BLaER1 treated with 17β-estradiol and CSF1 and Interleukin-3, amounts not matched to agents 10 nM and 100 nM (cell line): Measurements from ENCODE around the gene CDR2L.

Experiments used
- H3K27ac ChIP-seq, 11 experiments: shearing (Covaris generic); formaldehyde crosslinking; 2 replicates each; pipeline ENCODE4 v1.8.1; 2022
- H3K27me3 ChIP-seq, 11 experiments: shearing (Covaris generic); formaldehyde crosslinking; 2 replicates each; pipeline ENCODE4 v1.8.1; 2022
- H3K36me3 ChIP-seq, 11 experiments: shearing (Covaris generic); formaldehyde crosslinking; 2 replicates each; pipeline ENCODE4 v1.8.1; 2022
- H3K4me1 ChIP-seq, 10 experiments: shearing (Covaris generic); formaldehyde crosslinking; 2 replicates each; pipeline ENCODE4 v1.8.1; 2022
- H3K4me2 ChIP-seq, 11 experiments: shearing (Covaris generic); formaldehyde crosslinking; 2 replicates each; pipeline ENCODE4 v1.8.1; 2022
- H3K4me3 ChIP-seq, 10 experiments: shearing (Covaris generic); formaldehyde crosslinking; 2 replicates each; pipeline ENCODE4 v1.8.1; 2022
- H3K9ac ChIP-seq, 11 experiments: shearing (Covaris generic); formaldehyde crosslinking; 2 replicates each; pipeline ENCODE4 v1.8.1; 2022
- H3K9me3 ChIP-seq, 11 experiments: shearing (Covaris generic); formaldehyde crosslinking; replicated peaks in 1 of 11; 2 replicates each; pipeline ENCODE4 v1.8.1; 2022
- H4K20me1 ChIP-seq, 11 experiments: shearing (Covaris generic); formaldehyde crosslinking; 2 replicates each; pipeline ENCODE4 v1.8.1; 2022
- Cebpa-rat ChIP-seq, 11 experiments: shearing (Covaris generic); IDR thresholded peaks; 2 replicates each; pipeline ENCODE4 v1.8.1; 2022

The CDR2L gene

DNA sequence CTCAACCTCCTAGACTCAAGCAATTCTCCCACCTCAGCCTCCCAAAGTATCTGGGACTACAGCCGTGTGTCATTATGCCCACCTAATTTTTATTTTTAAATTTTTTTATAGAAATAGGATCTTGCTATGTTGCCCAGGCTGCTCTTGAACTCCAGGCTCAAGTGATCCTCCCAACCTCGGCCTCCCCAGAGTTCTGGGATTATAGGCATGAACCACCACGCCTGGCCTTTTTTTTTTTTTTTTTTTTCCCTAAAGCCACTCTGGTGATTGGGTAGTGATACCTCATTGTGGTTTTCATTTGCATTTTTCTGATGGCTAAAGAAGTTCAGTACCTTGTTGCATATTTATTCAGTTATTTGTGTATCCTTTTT lies 1.2 kb upstream of the CDR2L start:
- no peak for TF ChIP-seq Cebpa-rat (IDR thresholded peaks at IDR 0.05)
- H4K20me1 ChIP-seq: peaks cover 0 to 20% (median 6%) of the 10 kb centered on the region in 11 experiments; a peak in 7 of 22 replicates
- no peaks in the 10 kb centered on the region for H3K9me3 ChIP-seq
- peak overlapping the region in 2 of 11 experiments; percentile 93 to 97; a peak in 2 of 22 replicates for H3K4me2 ChIP-seq
- peaks cover 9 to 50% (median 37%) of the 10 kb centered on the region in 11 experiments for H3K27me3 ChIP-seq
- H3K4me3 ChIP-seq: no peak overlapping the region
- H3K27ac ChIP-seq: no peak overlapping the region
- no peak overlapping the region for H3K9ac ChIP-seq
- H3K36me3 ChIP-seq: no peaks in the 10 kb centered on the region
- peaks cover 25 to 37% (median 33%) of the 10 kb centered on the region in 10 experiments for H3K4me1 ChIP-seq

DNA sequence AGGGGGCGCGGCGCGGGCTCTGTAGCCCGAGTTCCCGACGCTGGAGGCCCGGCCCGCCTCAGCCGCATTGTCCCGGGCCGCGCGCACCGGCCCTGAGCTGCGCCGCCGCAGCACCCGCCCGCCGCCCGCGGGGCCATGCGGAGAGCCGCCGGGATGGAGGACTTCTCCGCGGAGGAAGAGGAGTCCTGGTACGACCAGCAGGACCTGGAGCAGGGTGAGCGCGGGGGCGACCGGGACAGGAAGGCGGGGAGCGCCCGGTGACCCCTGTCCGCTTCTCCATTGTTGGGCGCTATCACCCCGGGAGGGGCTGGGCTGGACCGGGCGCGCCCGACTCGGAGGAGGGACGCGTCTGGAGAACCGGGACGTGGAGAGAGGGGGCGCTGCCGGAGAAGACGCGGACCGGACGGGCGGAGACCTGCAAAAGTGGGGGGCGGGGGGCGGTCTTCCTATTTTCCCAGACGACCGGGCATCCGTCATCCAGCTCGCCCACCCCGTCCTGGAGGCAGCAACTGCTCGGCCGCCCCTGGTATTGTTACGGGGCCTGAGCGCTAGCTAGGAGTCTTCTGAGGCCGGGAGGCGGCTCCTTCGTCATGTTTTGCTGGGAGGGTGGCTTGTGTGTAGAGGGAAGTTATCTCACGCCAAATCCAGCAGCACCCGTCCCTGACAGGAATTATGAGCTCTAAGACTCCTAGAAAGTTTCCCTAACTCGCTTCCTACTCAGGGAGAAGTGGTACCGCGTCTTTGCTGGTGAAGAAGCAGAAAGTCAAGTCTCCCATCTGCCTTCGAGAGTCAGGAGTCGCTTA lies 678 bp downstream of the CDR2L start:
- H3K4me2 ChIP-seq: peak overlapping the region; percentile 93 to 100 (median 97)
- peaks cover 23 to 36% (median 29%) of the 10 kb centered on the region in 10 experiments for H3K4me1 ChIP-seq
- no peaks in the 10 kb centered on the region for H3K36me3 ChIP-seq
- peaks cover 0 to 30% (median 18%) of the 10 kb centered on the region in 11 experiments; a peak in 13 of 22 replicates for H3K27me3 ChIP-seq
- TF ChIP-seq Cebpa-rat (IDR thresholded peaks at IDR 0.05): no peak
- H3K9me3 ChIP-seq: no peaks in the 10 kb centered on the region
- H3K9ac ChIP-seq: peak overlapping the region; percentile 75 to 87 (median 80)
- H4K20me1 ChIP-seq: peaks cover 0 to 20% (median 6%) of the 10 kb centered on the region in 11 experiments; a peak in 8 of 22 replicates
- peak overlapping the region in 10 of 11 experiments; percentile 35 to 79 (median 66); a peak in 20 of 22 replicates for H3K27ac ChIP-seq
- H3K4me3 ChIP-seq: peak overlapping the region; percentile 75 to 90 (median 79)

DNA sequence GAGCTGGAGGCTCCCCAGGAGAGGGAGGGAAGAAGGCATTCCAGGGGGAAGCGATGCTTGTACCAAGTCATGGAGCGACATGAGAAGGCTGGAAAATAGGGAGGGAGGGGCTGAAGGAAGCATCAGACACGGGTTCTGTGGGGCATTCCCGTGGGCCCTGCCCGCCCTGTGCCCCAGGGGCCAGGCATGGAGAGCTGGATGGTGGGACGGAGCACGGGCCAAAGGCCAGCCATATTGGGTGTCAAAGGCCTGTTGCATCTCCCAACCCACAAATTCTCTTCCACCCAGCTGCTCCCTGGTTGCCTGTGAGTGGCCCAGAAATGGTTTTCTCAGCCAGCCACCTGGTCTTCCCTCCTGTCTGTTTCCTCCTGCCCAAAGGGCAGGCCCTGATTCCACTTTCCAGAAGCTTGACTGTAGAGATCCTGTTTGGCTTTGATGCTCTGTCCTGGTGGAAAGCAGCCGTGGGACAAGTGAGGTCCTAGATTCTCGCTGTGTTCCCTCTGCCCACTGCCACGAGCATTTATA lies 3.2 kb downstream of the CDR2L start:
- no peak overlapping the region for H3K9ac ChIP-seq
- no peaks in the 10 kb centered on the region for H3K36me3 ChIP-seq
- peaks cover 0 to 20% (median 6%) of the 10 kb centered on the region in 11 experiments; a peak in 9 of 22 replicates for H4K20me1 ChIP-seq
- no peak overlapping the region for H3K27ac ChIP-seq
- no peak for TF ChIP-seq Cebpa-rat (IDR thresholded peaks at IDR 0.05)
- H3K9me3 ChIP-seq: no peaks in the 10 kb centered on the region
- peaks cover 23 to 38% (median 30%) of the 10 kb centered on the region in 10 experiments for H3K4me1 ChIP-seq
- H3K27me3 ChIP-seq: peaks cover 0 to 15% (median 13%) of the 10 kb centered on the region in 11 experiments; a peak in 12 of 22 replicates
- no peak overlapping the region for H3K4me3 ChIP-seq
- peak overlapping the region in 1 of 11 experiments; percentile 7; a peak in 1 of 22 replicates for H3K4me2 ChIP-seq

- Histone ChIP-seq H3K9me3 (no peaks in the 10 kb centered on the region), H3K4me1 (peaks cover 15 to 29% (median 22%) of the 10 kb centered on the region in 10 experiments), H3K36me3 (no peaks in the 10 kb centered on the region), H3K9ac (0 out of 22 replicates have a peak overlapping the region, but pooled peaks of 2 of the 11 experiments have one; percentile 4 to 6), H3K4me3 (no peak overlapping the region), H3K4me2 (peak overlapping the region; percentile 6 to 75 (median 58); a peak in 19 of 22 replicates), H4K20me1 (peaks cover 0 to 20% (median 6%) of the 10 kb centered on the region in 11 experiments; a peak in 9 of 22 replicates), H3K27ac (0 out of 22 replicates have a peak overlapping the region, but pooled peaks of 1 of the 11 experiments have one; percentile 22), H3K27me3 (peaks cover 0 to 15% (median 13%) of the 10 kb centered on the region in 11 experiments; a peak in 12 of 22 replicates)
- no peak for TF ChIP-seq Cebpa-rat (IDR thresholded peaks at IDR 0.05)
Observed at GRCh38 chr17:74992223-74992622, 4.8 kb downstream of the CDR2L start.

DNA sequence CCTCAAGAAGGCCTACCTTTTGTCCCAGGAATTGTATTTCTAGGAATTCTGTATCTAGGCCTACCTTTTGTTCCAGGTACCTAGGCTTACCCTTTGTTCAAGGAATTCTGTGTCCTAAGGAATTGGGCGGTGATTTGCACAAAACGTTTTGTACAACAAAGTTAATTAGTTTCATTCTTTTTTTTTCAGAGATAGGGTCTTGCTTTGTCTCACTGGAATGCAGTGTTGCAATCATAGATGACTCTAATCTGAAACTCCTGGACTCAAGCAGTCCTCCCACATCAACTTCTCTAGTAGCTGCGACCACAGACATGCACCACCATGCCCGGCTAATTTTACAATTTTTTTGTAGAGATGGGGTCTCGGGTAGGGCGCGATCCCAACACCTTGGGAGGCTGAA lies 7.0 kb downstream of the CDR2L start:
- Histone ChIP-seq H3K9ac (no peak overlapping the region), H3K36me3 (no peaks in the 10 kb centered on the region), H4K20me1 (peaks cover 0 to 10% (median 0%) of the 10 kb centered on the region in 11 experiments; a peak in 4 of 22 replicates), H3K4me3 (no peak overlapping the region), H3K9me3 (no peaks in the 10 kb centered on the region), H3K27me3 (no peaks in the 10 kb centered on the region), H3K4me1 (peaks cover 21 to 33% (median 28%) of the 10 kb centered on the region in 10 experiments), H3K27ac (no peak overlapping the region), H3K4me2 (peak overlapping the region in 2 of 11 experiments; percentile 5 to 18; a peak in 2 of 22 replicates)
- TF ChIP-seq Cebpa-rat (IDR thresholded peaks at IDR 0.05): 0 out of 22 replicates have a peak, but pooled peaks of 1 of the 11 experiments have one; percentile 13

- Histone ChIP-seq H3K27me3 (no peaks in the 10 kb centered on the region), H3K9ac (no peak overlapping the region), H3K4me1 (peaks cover 21 to 36% (median 31%) of the 10 kb centered on the region in 10 experiments), H4K20me1 (peaks cover 0 to 10% (median 0%) of the 10 kb centered on the region in 11 experiments; a peak in 2 of 22 replicates), H3K36me3 (peaks cover 0 to 2% (median 0%) of the 10 kb centered on the region in 11 experiments; a peak in 3 of 22 replicates), H3K4me3 (no peak overlapping the region), H3K27ac (no peak overlapping the region), H3K4me2 (no peak overlapping the region), H3K9me3 (no peaks in the 10 kb centered on the region)
- TF ChIP-seq Cebpa-rat (IDR thresholded peaks at IDR 0.05): no peak
Observed at GRCh38 chr17:74995847-74996246, 8.4 kb downstream of the CDR2L start.

- Histone ChIP-seq H3K36me3 (peaks cover 0 to 28% (median 12%) of the 10 kb centered on the region in 11 experiments; a peak in 12 of 22 replicates), H3K4me2 (peak overlapping the region; percentile 67 to 84 (median 74)), H3K9me3 (no peaks in the 10 kb centered on the region), H4K20me1 (peaks cover 0 to 4% (median 0%) of the 10 kb centered on the region in 11 experiments; a peak in 2 of 22 replicates), H3K4me3 (no peak overlapping the region), H3K27ac (peak overlapping the region in 10 of 11 experiments; percentile 16 to 54 (median 30); a peak in 9 of 22 replicates), H3K4me1 (peaks cover 15 to 31% (median 19%) of the 10 kb centered on the region in 10 experiments), H3K27me3 (no peaks in the 10 kb centered on the region), H3K9ac (peak overlapping the region in 10 of 11 experiments; percentile 8 to 56 (median 43); a peak in 13 of 22 replicates)
- TF ChIP-seq Cebpa-rat (IDR thresholded peaks at IDR 0.05): no peak
Observed at GRCh38 chr17:74998783-74999182, 11.4 kb downstream of the CDR2L start.

- peaks cover 15 to 27% (median 19%) of the 10 kb centered on the region in 10 experiments for H3K4me1 ChIP-seq
- no peak overlapping the region for H3K4me3 ChIP-seq
- H3K27ac ChIP-seq: no peak overlapping the region
- H3K9me3 ChIP-seq: no peaks in the 10 kb centered on the region
- H3K4me2 ChIP-seq: peak overlapping the region in 10 of 11 experiments; percentile 67 to 84 (median 74); a peak in 18 of 22 replicates
- H4K20me1 ChIP-seq: peaks cover 0 to 3% (median 0%) of the 10 kb centered on the region in 11 experiments; a peak in 1 of 22 replicates
- H3K27me3 ChIP-seq: no peaks in the 10 kb centered on the region
- TF ChIP-seq Cebpa-rat (IDR thresholded peaks at IDR 0.05): peak in 1 of 11 experiments; percentile 11; a peak in 1 of 22 replicates
- H3K9ac ChIP-seq: no peak overlapping the region
- H3K36me3 ChIP-seq: peaks cover 0 to 32% (median 12%) of the 10 kb centered on the region in 11 experiments; a peak in 12 of 22 replicates
Observed at GRCh38 chr17:74999523-74999922, 12.1 kb downstream of the CDR2L start.
